ENCODE measurements around the gene FAAP20. TPM values are rescaled to one million over a fixed set of nuclear protein-coding genes. Genes with fewer than 3 reads are reported as not detected.

FAAP20 gene
- total RNA-seq, 1 donor from 2014 or later: 11.3 TPM

- H3K36me3 Mint-ChIP-seq: peaks cover 19% of the 10 kb centered on the region
- Histone ChIP-seq H3K27me3 (no peaks in the 10 kb centered on the region), H3K4me3 (no peak overlapping the region), H3K9ac (no peak overlapping the region), H3K27ac (no peak overlapping the region), H3F3A (ENCODE audit: low read depth) (peaks cover 5% of the 10 kb centered on the region), H3K4me1 (peaks cover 8% of the 10 kb centered on the region), H2AFZ (replicated peaks) (no peak overlapping the region), H3K4me2 (no peak overlapping the region), H4K20me1 (ENCODE audit: low read depth) (peaks cover 94% of the 10 kb centered on the region), H3K79me2 (ENCODE audit: low read depth) (peaks cover 98% of the 10 kb centered on the region), H3K36me3 (no peaks in the 10 kb centered on the region), H3K9me3 (ENCODE audit: low read depth) (no peaks in the 10 kb centered on the region)
- no peak for DNase-seq (ENCODE audit: low spot score)
- no peaks in the 10 kb centered on the region for H3K9me3 Mint-ChIP-seq
- no peak for TF ChIP-seq EZH2phosphoT487 (IDR thresholded peaks at IDR 0.05)
- TF ChIP-seq EZH2 (IDR thresholded peaks at IDR 0.05): no peak
- TF ChIP-seq CTCF (IDR thresholded peaks at IDR 0.05): no peak
- peak overlapping the region; percentile 82 for H3K27ac Mint-ChIP-seq
- H3K4me3 Mint-ChIP-seq: no peak overlapping the region
- H3K27me3 Mint-ChIP-seq (ENCODE audit: insufficient read depth, low read depth): peaks cover 3% of the 10 kb centered on the region
- H3K4me1 Mint-ChIP-seq: peaks cover 70% of the 10 kb centered on the region
These were observed 45.9 kb upstream of the FAAP20 start for GRCh38 chr1:2240270-2241156.

- H3K4me3 ChIP-seq: no peak overlapping the region
- H3K9ac ChIP-seq: no peak overlapping the region
- H3K27me3 ChIP-seq: no peaks in the 10 kb centered on the region
- no peaks in the 10 kb centered on the region for H3K9me3 Mint-ChIP-seq
- no peak overlapping the region for H2AFZ ChIP-seq (replicated peaks)
- no peak for DNase-seq (ENCODE audit: low spot score)
- peak overlapping the region; percentile 82 for H3K27ac Mint-ChIP-seq
- H3K9me3 ChIP-seq (ENCODE audit: low read depth): no peaks in the 10 kb centered on the region
- H3K4me2 ChIP-seq: no peak overlapping the region
- H3K36me3 ChIP-seq: no peaks in the 10 kb centered on the region
- TF ChIP-seq CTCF (IDR thresholded peaks at IDR 0.05) (no peak), EZH2 (IDR thresholded peaks at IDR 0.05) (no peak), EZH2phosphoT487 (IDR thresholded peaks at IDR 0.05) (no peak)
- peaks cover 70% of the 10 kb centered on the region for H3K4me1 Mint-ChIP-seq
- H3K36me3 Mint-ChIP-seq: peaks cover 20% of the 10 kb centered on the region
- no peak overlapping the region for H3K27ac ChIP-seq
- H3K79me2 ChIP-seq (ENCODE audit: low read depth): peaks cover 100% of the 10 kb centered on the region
- peak overlapping the region; percentile 68 for H3K4me3 Mint-ChIP-seq
- peaks cover 3% of the 10 kb centered on the region for H3F3A ChIP-seq (ENCODE audit: low read depth)
- peaks cover 100% of the 10 kb centered on the region for H4K20me1 ChIP-seq (ENCODE audit: low read depth)
- H3K4me1 ChIP-seq: peaks cover 10% of the 10 kb centered on the region
- H3K27me3 Mint-ChIP-seq (ENCODE audit: insufficient read depth, low read depth): peaks cover 3% of the 10 kb centered on the region
These were observed 44.9 kb upstream of the FAAP20 start for GRCh38 chr1:2239384-2239985.

- Histone ChIP-seq H3K4me2 (no peak overlapping the region), H3K9me3 (ENCODE audit: low read depth) (no peaks in the 10 kb centered on the region), H3K27me3 (no peaks in the 10 kb centered on the region), H3K4me3 (no peak overlapping the region), H4K20me1 (ENCODE audit: low read depth) (peaks cover 100% of the 10 kb centered on the region), H3K9ac (no peak overlapping the region), H3K36me3 (no peaks in the 10 kb centered on the region), H2AFZ (replicated peaks) (no peak overlapping the region), H3K27ac (no peak overlapping the region), H3K4me1 (peaks cover 12% of the 10 kb centered on the region), H3K79me2 (ENCODE audit: low read depth) (peaks cover 100% of the 10 kb centered on the region), H3F3A (ENCODE audit: low read depth) (no peaks in the 10 kb centered on the region)
- H3K9me3 Mint-ChIP-seq: no peaks in the 10 kb centered on the region
- TF ChIP-seq EZH2 (IDR thresholded peaks at IDR 0.05) (no peak), EZH2phosphoT487 (IDR thresholded peaks at IDR 0.05) (no peak), CTCF (IDR thresholded peaks at IDR 0.05) (no peak)
- no peak for DNase-seq (ENCODE audit: low spot score)
- no peak overlapping the region for H3K4me3 Mint-ChIP-seq
- peaks cover 71% of the 10 kb centered on the region for H3K4me1 Mint-ChIP-seq
- H3K27ac Mint-ChIP-seq: no peak overlapping the region
- H3K36me3 Mint-ChIP-seq: peaks cover 20% of the 10 kb centered on the region
- peaks cover 3% of the 10 kb centered on the region for H3K27me3 Mint-ChIP-seq (ENCODE audit: insufficient read depth, low read depth)
These were observed 44.4 kb upstream of the FAAP20 start for GRCh38 chr1:2239013-2239370.
